Measurements from ENCODE around the gene PXDN.

Gene PXDN

GRCh38 chr2:1601067-1601412, 143.3 kb downstream of the PXDN start:
- H3K4me3 ChIP-seq (ENCODE audit: low read length), result no peak overlapping the region
- H3K36me3 ChIP-seq (ENCODE audit: insufficient read depth, low read length), result no peaks in the 10 kb centered on the region
- H3K9ac ChIP-seq (ENCODE audit: low read depth, low read length), result no peak overlapping the region
- H3K4me1 ChIP-seq (ENCODE audit: control insufficient read depth, insufficient read depth, low read length), result peaks cover 26% of the 10 kb centered on the region
- peaks cover 22% of the 10 kb centered on the region for H3K27me3 ChIP-seq (ENCODE audit: control insufficient read depth, insufficient read depth, low read length)
- no peaks in the 10 kb centered on the region for H3K9me3 ChIP-seq (replicated peaks; ENCODE audit: low read length)
- H3K4me2 ChIP-seq (ENCODE audit: low read length), result no peak overlapping the region

- no peak overlapping the region for H3K9ac ChIP-seq (ENCODE audit: low read depth, low read length)
- no peak overlapping the region for H3K4me3 ChIP-seq (ENCODE audit: low read length)
- peaks cover 22% of the 10 kb centered on the region for H3K27me3 ChIP-seq (ENCODE audit: control insufficient read depth, insufficient read depth, low read length)
- peak overlapping the region; percentile 9 for H3K4me2 ChIP-seq (ENCODE audit: low read length)
- H3K4me1 ChIP-seq (ENCODE audit: control insufficient read depth, insufficient read depth, low read length), result peaks cover 20% of the 10 kb centered on the region
- H3K9me3 ChIP-seq (replicated peaks; ENCODE audit: low read length), result no peaks in the 10 kb centered on the region
- no peaks in the 10 kb centered on the region for H3K36me3 ChIP-seq (ENCODE audit: insufficient read depth, low read length)
Measured at GRCh38 chr2:1600191-1601066, 143.9 kb downstream of the PXDN start.

- Histone ChIP-seq H3K9me3 (replicated peaks; ENCODE audit: low read length) (no peaks in the 10 kb centered on the region), H3K4me1 (ENCODE audit: control insufficient read depth, insufficient read depth, low read length) (peaks cover 12% of the 10 kb centered on the region), H3K4me3 (ENCODE audit: low read length) (no peak overlapping the region), H3K36me3 (ENCODE audit: insufficient read depth, low read length) (no peaks in the 10 kb centered on the region), H3K27me3 (ENCODE audit: control insufficient read depth, insufficient read depth, low read length) (peaks cover 22% of the 10 kb centered on the region), H3K9ac (ENCODE audit: low read depth, low read length) (no peak overlapping the region), H3K4me2 (ENCODE audit: low read length) (no peak overlapping the region)
Measured at GRCh38 chr2:1599301-1600085, 144.8 kb downstream of the PXDN start.

GRCh38 chr2:1598800-1599199, 145.5 kb downstream of the PXDN start:
- Histone ChIP-seq H3K4me1 (ENCODE audit: control insufficient read depth, insufficient read depth, low read length) (peaks cover 16% of the 10 kb centered on the region), H3K9me3 (replicated peaks; ENCODE audit: low read length) (no peaks in the 10 kb centered on the region), H3K27me3 (ENCODE audit: control insufficient read depth, insufficient read depth, low read length) (peaks cover 22% of the 10 kb centered on the region), H3K36me3 (ENCODE audit: insufficient read depth, low read length) (no peaks in the 10 kb centered on the region), H3K4me2 (ENCODE audit: low read length) (no peak overlapping the region), H3K9ac (ENCODE audit: low read depth, low read length) (no peak overlapping the region), H3K4me3 (ENCODE audit: low read length) (no peak overlapping the region)

- no peak overlapping the region for H3K9ac ChIP-seq (ENCODE audit: low read depth, low read length)
- H3K4me1 ChIP-seq (ENCODE audit: control insufficient read depth, insufficient read depth, low read length), result peaks cover 22% of the 10 kb centered on the region
- no peak overlapping the region for H3K4me3 ChIP-seq (ENCODE audit: low read length)
- H3K4me2 ChIP-seq (ENCODE audit: low read length), result no peak overlapping the region
- H3K27me3 ChIP-seq (ENCODE audit: control insufficient read depth, insufficient read depth, low read length), result peaks cover 22% of the 10 kb centered on the region
- H3K36me3 ChIP-seq (ENCODE audit: insufficient read depth, low read length), result no peaks in the 10 kb centered on the region
- H3K9me3 ChIP-seq (replicated peaks; ENCODE audit: low read length), result no peaks in the 10 kb centered on the region
Measured at GRCh38 chr2:1598041-1598710, 146.1 kb downstream of the PXDN start.

- Histone ChIP-seq H3K36me3 (ENCODE audit: insufficient read depth, low read length) (no peaks in the 10 kb centered on the region), H3K4me1 (ENCODE audit: control insufficient read depth, insufficient read depth, low read length) (peaks cover 34% of the 10 kb centered on the region), H3K9ac (ENCODE audit: low read depth, low read length) (no peak overlapping the region), H3K4me3 (ENCODE audit: low read length) (no peak overlapping the region), H3K4me2 (ENCODE audit: low read length) (no peak overlapping the region), H3K9me3 (replicated peaks; ENCODE audit: low read length) (no peaks in the 10 kb centered on the region), H3K27me3 (ENCODE audit: control insufficient read depth, insufficient read depth, low read length) (peaks cover 17% of the 10 kb centered on the region)
Measured at GRCh38 chr2:1595274-1595673, 149.0 kb downstream of the PXDN start.

GRCh38 chr2:1594373-1595171, 149.7 kb downstream of the PXDN start:
- no peaks in the 10 kb centered on the region for H3K9me3 ChIP-seq (replicated peaks; ENCODE audit: low read length)

GRCh38 chr2:1594123-1594372, 150.3 kb downstream of the PXDN start:
- peak overlapping the region; percentile 49 for H3K4me2 ChIP-seq (ENCODE audit: low read length)
- no peaks in the 10 kb centered on the region for H3K36me3 ChIP-seq (ENCODE audit: insufficient read depth, low read length)
- H3K9ac ChIP-seq (ENCODE audit: low read depth, low read length), result peak overlapping the region; percentile 23
- no peak overlapping the region for H3K4me3 ChIP-seq (ENCODE audit: low read length)
- H3K4me1 ChIP-seq (ENCODE audit: control insufficient read depth, insufficient read depth, low read length), result peaks cover 35% of the 10 kb centered on the region
- H3K27me3 ChIP-seq (ENCODE audit: control insufficient read depth, insufficient read depth, low read length), result peaks cover 12% of the 10 kb centered on the region
- H3K9me3 ChIP-seq (replicated peaks; ENCODE audit: low read length), result no peaks in the 10 kb centered on the region

More at GRCh38 chr2:1594373-1595171, 149.7 kb downstream of the PXDN start:
- no peaks in the 10 kb centered on the region for H3K36me3 ChIP-seq (ENCODE audit: insufficient read depth, low read length)
- peak overlapping the region; percentile 49 for H3K4me2 ChIP-seq (ENCODE audit: low read length)
- H3K9ac ChIP-seq (ENCODE audit: low read depth, low read length), result no peak overlapping the region
- no peak overlapping the region for H3K4me3 ChIP-seq (ENCODE audit: low read length)
- peaks cover 17% of the 10 kb centered on the region for H3K27me3 ChIP-seq (ENCODE audit: control insufficient read depth, insufficient read depth, low read length)
- peaks cover 32% of the 10 kb centered on the region for H3K4me1 ChIP-seq (ENCODE audit: control insufficient read depth, insufficient read depth, low read length)

- H3K9ac ChIP-seq (ENCODE audit: low read depth, low read length), result peak overlapping the region; percentile 23
- no peaks in the 10 kb centered on the region for H3K9me3 ChIP-seq (replicated peaks; ENCODE audit: low read length)
- H3K36me3 ChIP-seq (ENCODE audit: insufficient read depth, low read length), result no peaks in the 10 kb centered on the region
- peaks cover 7% of the 10 kb centered on the region for H3K27me3 ChIP-seq (ENCODE audit: control insufficient read depth, insufficient read depth, low read length)
- H3K4me1 ChIP-seq (ENCODE audit: control insufficient read depth, insufficient read depth, low read length), result peaks cover 40% of the 10 kb centered on the region
- no peak overlapping the region for H3K4me3 ChIP-seq (ENCODE audit: low read length)
- H3K4me2 ChIP-seq (ENCODE audit: low read length), result peak overlapping the region; percentile 49
Measured at GRCh38 chr2:1593371-1594122, 150.8 kb downstream of the PXDN start.

GRCh38 chr2:1591978-1592907, 152.1 kb downstream of the PXDN start:
- H3K4me3 ChIP-seq (ENCODE audit: low read length), result no peak overlapping the region

More at GRCh38 chr2:1591978-1592907, 152.1 kb downstream of the PXDN start:
- Histone ChIP-seq H3K4me1 (ENCODE audit: control insufficient read depth, insufficient read depth, low read length) (peaks cover 44% of the 10 kb centered on the region), H3K9me3 (replicated peaks; ENCODE audit: low read length) (no peaks in the 10 kb centered on the region), H3K36me3 (ENCODE audit: insufficient read depth, low read length) (no peaks in the 10 kb centered on the region), H3K9ac (ENCODE audit: low read depth, low read length) (no peak overlapping the region), H3K4me2 (ENCODE audit: low read length) (peak overlapping the region; percentile 55), H3K27me3 (ENCODE audit: control insufficient read depth, insufficient read depth, low read length) (no peaks in the 10 kb centered on the region)
